ENCODE data around the gene MAP1LC3B2. TPM values are rescaled to one million over a fixed set of nuclear protein-coding genes. Genes with fewer than 3 reads are reported as not detected.

Gene MAP1LC3B2
- total and polyA plus RNA-seq, 2 donors from 2014 or later: 2.1 to 4.5 TPM

DNA sequence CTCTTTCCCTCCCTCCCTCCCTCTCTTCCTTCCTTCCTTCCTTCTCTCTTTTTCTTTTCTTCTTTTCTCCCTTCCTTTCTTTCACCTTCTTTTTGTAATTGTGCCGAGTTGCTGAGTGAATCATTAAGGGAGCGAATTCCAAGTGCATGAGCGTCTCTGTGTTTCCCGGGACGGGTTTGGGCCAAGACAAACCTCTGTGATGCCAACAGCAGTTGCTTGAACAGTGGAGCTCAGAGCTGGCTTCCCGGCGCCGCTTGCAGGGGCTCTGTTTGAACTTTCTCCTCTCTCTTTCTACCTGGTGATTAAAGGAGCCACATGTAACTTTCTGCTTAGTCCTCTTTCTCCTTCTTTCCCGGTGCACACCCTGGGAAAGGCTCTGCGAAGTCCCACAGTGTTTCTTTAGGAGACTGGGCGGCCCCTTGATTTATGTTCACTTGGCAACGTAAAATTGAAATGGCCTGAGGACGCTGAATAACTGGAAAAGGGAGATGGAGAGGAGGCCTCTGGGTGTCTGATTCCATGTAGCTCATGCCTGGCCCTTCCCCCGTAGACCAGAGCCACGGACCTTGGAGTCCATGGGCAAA, 33.7 kb upstream of the MAP1LC3B2 start:
- no peak overlapping the region for H3K9ac ChIP-seq (ENCODE audit: low read length in 3 of 3)

DNA sequence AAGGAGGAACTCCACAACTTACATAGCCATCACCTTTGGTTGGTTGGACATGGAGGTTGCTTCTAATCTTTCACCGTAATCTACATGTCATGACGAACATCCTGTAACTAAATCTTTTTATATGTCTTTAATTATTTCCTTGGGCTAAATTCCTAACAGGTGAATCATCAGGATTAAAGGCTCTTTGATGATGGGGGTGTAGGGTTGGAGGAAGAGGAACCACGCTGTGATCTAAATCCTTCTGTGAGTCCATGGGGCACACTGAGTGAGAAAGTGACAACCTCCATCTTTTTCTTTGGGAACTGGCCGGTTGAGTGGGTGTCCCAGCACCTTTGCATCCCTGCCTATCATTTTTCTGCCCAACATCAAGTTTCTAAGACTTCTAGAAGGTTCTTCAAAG, 31.1 kb upstream of the MAP1LC3B2 start:
- Histone ChIP-seq H3K36me3 (ENCODE audit: control insufficient read depth in 2 of 3, insufficient read depth in 3 of 3, low read length in 3 of 3) (no peaks in the 10 kb centered on the region), H3K27me3 (ENCODE audit: control insufficient read depth, insufficient read depth, low read length) (no peaks in the 10 kb centered on the region), H3K4me3 (ENCODE audit: low read length in 3 of 3) (no peak overlapping the region), H3K27ac (ENCODE audit: low read depth in 2 of 2, low read length in 2 of 2) (no peak overlapping the region), H3K9ac (ENCODE audit: low read length in 3 of 3) (no peak overlapping the region), H3K4me1 (ENCODE audit: control insufficient read depth in 2 of 3, insufficient read depth in 2 of 3, low read depth in 1 of 3, low read length in 3 of 3) (peaks cover 0 to 4% (median 2%) of the 10 kb centered on the region in 3 donors), H3K9me3 (ENCODE audit: control insufficient read depth in 2 of 3, insufficient read depth in 1 of 3, low read length in 3 of 3) (no peaks in the 10 kb centered on the region)
- TF ChIP-seq CTCF (IDR thresholded peaks at IDR 0.05; ENCODE audit: borderline replicate concordance, extremely low read depth, insufficient read depth): no peak
- DNase-seq (no peak), FAIRE-seq (no peak)
- intact Hi-C loops (cut with DNase I): no loop called here

More for the DNA sequence above, 33.7 kb upstream of the MAP1LC3B2 start:
- Histone ChIP-seq H3K4me3 (ENCODE audit: low read length in 3 of 3) (peak overlapping the region in 2 of 3 donors; percentile 21 to 30), H3K4me1 (ENCODE audit: control insufficient read depth in 2 of 3, insufficient read depth in 2 of 3, low read depth in 1 of 3, low read length in 3 of 3) (peaks cover 0 to 2% (median 0%) of the 10 kb centered on the region in 3 donors), H3K36me3 (ENCODE audit: control insufficient read depth in 2 of 3, insufficient read depth in 3 of 3, low read length in 3 of 3) (no peaks in the 10 kb centered on the region), H3K27ac (ENCODE audit: low read depth in 2 of 2, low read length in 2 of 2) (no peak overlapping the region), H3K9me3 (ENCODE audit: control insufficient read depth in 2 of 3, insufficient read depth in 1 of 3, low read length in 3 of 3) (no peaks in the 10 kb centered on the region), H3K27me3 (ENCODE audit: control insufficient read depth, insufficient read depth, low read length) (no peaks in the 10 kb centered on the region)
- DNase-seq (peak; percentile 63 to 92 (median 87)), FAIRE-seq (no peak)
- intact Hi-C loops (cut with DNase I): no loop called here
- TF ChIP-seq CTCF (IDR thresholded peaks at IDR 0.05; ENCODE audit: borderline replicate concordance, extremely low read depth, insufficient read depth): no peak

DNA sequence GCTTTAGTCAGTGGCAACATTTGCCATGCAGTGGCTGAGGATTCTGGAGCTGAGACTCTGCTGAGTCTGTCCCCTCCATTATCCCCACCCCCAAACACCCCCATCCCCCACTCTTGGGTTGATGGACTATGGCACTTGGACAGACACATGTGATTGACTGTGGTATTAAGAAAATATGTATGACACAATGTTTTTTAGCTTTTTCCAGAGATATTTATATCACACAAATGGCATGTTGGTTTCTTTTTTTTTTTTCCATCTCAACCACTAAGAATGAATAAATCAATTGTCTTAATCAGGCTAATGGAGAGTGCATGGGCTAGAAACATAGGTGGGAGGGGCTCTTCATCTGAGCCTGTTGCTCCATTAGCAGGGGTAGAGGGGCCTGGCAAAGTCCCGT, 30.7 kb upstream of the MAP1LC3B2 start:
- H3K4me3 ChIP-seq (ENCODE audit: low read length in 3 of 3): no peak overlapping the region
- DNase-seq (no peak), FAIRE-seq (no peak)
- no peak overlapping the region for H3K9ac ChIP-seq (ENCODE audit: low read length in 3 of 3)
- no peaks in the 10 kb centered on the region for H3K36me3 ChIP-seq (ENCODE audit: control insufficient read depth in 2 of 3, insufficient read depth in 3 of 3, low read length in 3 of 3)
- no peaks in the 10 kb centered on the region for H3K27me3 ChIP-seq (ENCODE audit: control insufficient read depth, insufficient read depth, low read length)
- H3K27ac ChIP-seq (ENCODE audit: low read depth in 2 of 2, low read length in 2 of 2): no peak overlapping the region
- no peaks in the 10 kb centered on the region for H3K9me3 ChIP-seq (ENCODE audit: control insufficient read depth in 2 of 3, insufficient read depth in 1 of 3, low read length in 3 of 3)
- intact Hi-C loops (cut with DNase I): no loop called here
- peaks cover 0 to 4% (median 2%) of the 10 kb centered on the region in 3 donors for H3K4me1 ChIP-seq (ENCODE audit: control insufficient read depth in 2 of 3, insufficient read depth in 2 of 3, low read depth in 1 of 3, low read length in 3 of 3)
- TF ChIP-seq CTCF (IDR thresholded peaks at IDR 0.05; ENCODE audit: borderline replicate concordance, extremely low read depth, insufficient read depth): no peak

- FAIRE-seq: no peak
These were observed 30.1 kb upstream of the MAP1LC3B2 start for GRCh38 chr12:116529048-116529447.

More at GRCh38 chr12:116529048-116529447, 30.1 kb upstream of the MAP1LC3B2 start:
- H3K36me3 ChIP-seq (ENCODE audit: control insufficient read depth in 2 of 3, insufficient read depth in 3 of 3, low read length in 3 of 3): no peaks in the 10 kb centered on the region
- intact Hi-C loops (cut with DNase I): no loop called here
- peaks cover 0 to 4% (median 2%) of the 10 kb centered on the region in 3 donors for H3K4me1 ChIP-seq (ENCODE audit: control insufficient read depth in 2 of 3, insufficient read depth in 2 of 3, low read depth in 1 of 3, low read length in 3 of 3)
- DNase-seq: peak in 3 of 5 donors; percentile 76 to 88 (median 76)
- H3K27ac ChIP-seq (ENCODE audit: low read depth in 2 of 2, low read length in 2 of 2): no peak overlapping the region
- no peaks in the 10 kb centered on the region for H3K9me3 ChIP-seq (ENCODE audit: control insufficient read depth in 2 of 3, insufficient read depth in 1 of 3, low read length in 3 of 3)
- no peak overlapping the region for H3K4me3 ChIP-seq (ENCODE audit: low read length in 3 of 3)
- no peak overlapping the region for H3K9ac ChIP-seq (ENCODE audit: low read length in 3 of 3)
- TF ChIP-seq CTCF (IDR thresholded peaks at IDR 0.05; ENCODE audit: borderline replicate concordance, extremely low read depth, insufficient read depth): no peak
- no peaks in the 10 kb centered on the region for H3K27me3 ChIP-seq (ENCODE audit: control insufficient read depth, insufficient read depth, low read length)

All from kidney (tissue), 14 donors.